GM19043 (cell line): Measurements from ENCODE around the gene ANKS1B.

ENCODE experiments used
- ATAC-seq: cut with Tn5 transposase; IDR thresholded peaks from one replicate; pipeline ENCODE4 v1.9.1; 2021; ENCODE audit warnings: low read depth; ENCODE audit not compliant: unreplicated experiment

ANKS1B gene

DNA sequence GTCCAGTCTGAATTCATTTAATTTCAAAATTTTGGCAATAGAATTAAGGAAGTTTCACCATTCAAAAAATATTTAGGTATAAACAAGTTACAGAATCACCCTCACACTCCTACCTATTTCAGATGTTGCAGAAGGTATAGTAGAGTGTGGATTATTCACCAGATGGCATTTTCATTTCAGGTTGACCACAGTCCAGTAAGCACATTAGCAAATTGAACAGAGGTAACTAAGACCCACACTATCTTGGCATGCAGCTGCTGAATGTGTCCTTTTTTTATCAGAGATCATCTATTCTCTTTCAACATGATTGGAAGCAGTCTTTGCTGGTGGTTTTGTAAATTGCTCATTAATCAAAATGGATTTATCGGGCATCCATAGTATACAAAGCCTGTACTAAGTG lies 488.9 kb downstream of the ANKS1B start:
- no peak for ATAC-seq

DNA sequence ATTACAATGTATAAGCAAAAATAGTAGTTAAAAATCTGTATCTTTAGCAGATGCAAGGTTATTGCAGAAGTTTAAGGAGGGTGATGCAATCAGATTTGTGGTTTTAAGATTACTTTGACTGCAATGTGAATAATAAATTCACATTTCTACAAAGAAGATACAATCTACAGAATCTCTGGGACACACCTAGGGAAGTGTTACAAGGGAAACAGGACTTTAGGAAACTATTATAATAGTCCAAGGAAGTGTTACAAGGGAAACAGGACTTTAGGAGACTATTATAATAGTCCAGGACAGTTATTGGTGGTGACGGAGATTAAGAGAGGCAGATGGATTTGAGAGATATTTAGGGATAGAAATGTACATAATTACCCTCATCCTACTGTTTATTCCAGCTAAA lies 491.5 kb downstream of the ANKS1B start:
- ATAC-seq, result no peak

DNA sequence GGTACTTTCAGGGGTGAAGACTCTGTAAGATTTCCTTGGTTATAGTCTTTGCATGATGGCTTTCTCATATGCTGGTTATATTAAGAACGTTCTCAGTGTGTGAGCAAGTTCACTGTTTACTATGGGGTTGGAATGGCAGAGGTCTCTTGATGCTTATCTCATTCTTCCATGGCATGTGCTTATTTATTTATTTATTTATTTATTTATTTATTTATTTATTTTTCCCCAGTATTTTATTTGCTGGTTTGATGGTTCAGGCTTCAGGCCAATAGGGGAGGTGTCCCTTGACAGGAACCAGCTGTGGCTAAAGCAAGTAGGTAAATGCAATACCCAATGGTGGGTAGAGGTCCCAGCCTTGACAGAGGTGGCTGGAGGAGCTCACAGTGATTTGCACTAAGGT lies 498.5 kb downstream of the ANKS1B start:
- no peak for ATAC-seq

DNA sequence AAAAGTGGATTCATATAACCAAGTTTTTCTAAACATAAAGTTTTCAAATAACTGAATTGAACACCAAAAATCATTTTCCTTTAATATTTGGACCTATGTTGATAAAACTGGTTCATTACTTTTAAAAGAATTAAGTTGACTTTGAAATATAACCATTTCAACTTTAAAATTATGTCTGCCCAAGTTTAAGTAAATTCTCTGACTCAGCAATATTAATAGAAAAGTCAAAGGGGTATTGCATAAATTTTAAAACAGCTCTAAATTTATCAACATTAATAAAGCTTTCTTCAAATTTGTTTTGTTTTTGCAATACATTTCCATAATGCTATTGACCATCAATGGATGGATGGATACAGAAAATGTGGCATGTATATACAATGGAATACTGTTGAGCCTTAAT lies 505.6 kb downstream of the ANKS1B start:
- no peak for ATAC-seq

DNA sequence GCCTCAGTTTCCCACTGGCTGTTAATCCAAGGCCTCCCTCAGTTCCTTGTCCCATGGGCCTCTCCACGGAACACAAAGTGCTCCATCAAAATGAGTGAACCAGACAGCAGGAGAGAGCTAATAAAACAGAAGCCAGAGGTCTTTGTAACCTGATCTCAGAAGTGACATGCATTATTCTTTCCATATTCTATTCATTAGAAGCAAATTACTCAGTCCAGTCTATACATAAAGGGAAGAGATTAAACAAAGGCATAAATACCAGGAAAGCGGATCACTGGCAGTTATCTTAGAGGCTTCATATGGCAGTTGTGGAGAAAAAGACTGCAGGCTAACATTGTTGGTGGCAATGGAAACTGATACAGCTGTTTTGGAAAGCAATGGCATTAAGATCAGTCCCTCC lies 507.8 kb downstream of the ANKS1B start:
- no peak for ATAC-seq

DNA sequence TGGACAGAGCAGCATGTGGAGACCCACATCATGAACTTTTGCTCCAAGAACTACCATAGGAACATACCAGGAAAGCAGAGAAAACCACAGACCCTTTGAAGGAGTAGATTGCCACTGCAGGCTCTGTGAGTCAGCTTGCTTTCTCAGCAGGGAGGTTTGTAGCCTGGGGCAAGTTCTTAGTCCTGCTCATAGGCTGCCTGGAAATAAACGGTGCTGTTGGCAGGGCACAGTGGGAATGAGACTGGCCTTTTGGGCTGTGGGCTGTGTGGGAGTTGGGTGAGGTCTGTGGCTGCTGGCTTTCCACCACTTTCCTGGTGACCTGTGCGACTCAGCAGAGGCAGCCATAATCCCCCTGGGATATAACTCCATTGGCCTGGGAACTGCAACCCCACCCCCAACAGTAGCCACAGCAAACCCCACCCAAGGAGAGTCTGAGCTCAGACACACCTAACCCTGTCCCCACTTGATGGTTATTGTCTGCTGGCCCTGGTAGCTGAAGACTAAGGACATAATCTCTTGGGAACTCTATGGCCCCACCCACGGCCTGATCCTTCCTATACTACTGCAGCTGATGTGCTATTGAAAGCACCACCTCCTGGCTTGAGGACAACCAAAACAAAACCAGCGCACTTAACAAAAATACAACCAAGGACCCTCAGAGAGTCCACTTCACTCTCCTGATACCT lies 529.2 kb downstream of the ANKS1B start:
- no peak for ATAC-seq

DNA sequence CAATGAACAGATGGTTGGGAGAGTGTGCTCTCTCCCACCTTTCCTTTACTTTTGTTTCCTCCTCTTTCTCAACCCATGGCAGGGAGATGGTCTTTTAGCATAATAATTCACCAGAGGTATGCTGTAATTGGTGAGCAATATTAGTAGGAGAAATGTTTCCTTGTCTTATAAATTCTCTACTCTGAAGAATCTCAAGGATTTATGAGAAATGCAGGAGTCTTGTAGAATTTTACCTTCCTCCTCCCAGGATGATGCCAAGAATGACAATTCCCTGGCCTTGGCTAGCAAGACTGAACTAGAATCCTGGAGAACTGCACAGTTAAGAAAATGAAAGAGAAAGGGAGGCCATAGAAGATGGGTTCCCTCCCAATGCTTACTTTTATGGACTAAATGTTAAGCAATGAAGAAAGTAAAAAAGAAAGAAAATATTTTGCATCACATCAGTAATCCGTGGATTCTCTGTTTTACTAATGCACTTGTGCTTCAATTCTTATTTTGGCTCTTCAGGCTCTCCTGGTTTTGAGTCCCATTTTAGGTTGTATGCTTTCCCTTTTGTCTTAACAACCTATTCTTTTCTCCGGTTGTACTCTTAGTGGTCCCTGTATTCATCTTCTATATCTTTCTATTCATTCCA lies 530.1 kb downstream of the ANKS1B start:
- ATAC-seq, result no peak

DNA sequence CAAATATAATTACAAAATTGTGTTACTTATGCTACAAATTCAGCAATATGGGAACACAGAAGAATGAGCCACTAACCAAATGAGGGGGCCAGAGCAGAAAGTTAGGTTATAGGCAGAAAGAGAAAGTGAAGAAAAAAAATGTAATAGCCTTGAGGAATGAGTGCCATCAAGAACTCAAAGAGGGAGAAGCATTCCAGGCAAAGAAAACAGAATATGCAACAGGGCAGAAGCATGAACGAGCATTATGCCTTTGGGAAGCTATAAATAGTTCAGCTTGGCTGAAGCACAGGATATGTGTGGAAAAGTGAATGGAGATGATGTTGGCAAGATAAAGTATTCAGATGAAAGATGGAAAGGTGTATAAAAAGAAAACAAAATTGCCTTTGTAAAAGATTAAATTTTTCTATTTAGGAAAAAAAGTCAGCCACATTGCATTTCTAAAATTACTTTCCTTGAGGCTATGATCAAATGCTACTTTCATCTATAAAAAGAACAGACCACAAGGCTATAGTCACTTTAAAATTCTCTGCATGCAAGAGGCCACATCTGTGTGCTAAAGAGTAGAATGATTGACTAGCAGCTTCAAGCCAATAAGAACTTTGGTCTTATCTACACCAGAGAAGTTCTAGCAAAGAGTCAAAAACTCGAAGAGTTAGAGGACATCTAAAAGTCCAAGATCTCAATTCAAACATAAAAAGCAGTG lies 530.7 kb downstream of the ANKS1B start:
- ATAC-seq, result peak; percentile 8

DNA sequence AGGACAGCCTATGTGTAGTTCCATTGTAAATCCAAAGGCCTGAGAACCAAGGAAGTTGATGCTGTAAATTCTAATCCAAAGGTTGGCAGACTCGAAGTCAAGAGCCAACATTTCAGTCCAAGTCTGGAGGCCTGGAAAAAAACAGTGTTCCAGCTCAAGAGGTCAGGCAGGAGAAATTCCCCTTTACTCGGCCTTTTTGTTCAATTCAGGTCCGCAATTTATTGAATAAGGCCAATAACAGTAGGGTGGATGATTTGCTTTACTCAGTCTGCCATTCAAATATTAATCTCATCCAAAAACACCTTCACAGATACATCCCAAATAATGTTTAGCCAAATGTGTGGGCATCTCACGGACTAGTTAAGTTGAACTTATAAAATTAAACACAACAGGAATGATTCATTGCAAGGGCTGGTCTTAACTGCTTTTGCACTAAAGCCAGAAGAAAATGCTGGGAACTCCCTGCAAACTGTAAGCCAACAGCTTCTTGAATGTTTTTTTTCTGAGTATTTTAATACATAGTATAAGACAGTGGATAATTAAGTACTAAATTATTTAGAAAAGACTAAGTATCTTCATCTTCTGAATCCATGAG lies 534.6 kb downstream of the ANKS1B start:
- ATAC-seq, result no peak

DNA sequence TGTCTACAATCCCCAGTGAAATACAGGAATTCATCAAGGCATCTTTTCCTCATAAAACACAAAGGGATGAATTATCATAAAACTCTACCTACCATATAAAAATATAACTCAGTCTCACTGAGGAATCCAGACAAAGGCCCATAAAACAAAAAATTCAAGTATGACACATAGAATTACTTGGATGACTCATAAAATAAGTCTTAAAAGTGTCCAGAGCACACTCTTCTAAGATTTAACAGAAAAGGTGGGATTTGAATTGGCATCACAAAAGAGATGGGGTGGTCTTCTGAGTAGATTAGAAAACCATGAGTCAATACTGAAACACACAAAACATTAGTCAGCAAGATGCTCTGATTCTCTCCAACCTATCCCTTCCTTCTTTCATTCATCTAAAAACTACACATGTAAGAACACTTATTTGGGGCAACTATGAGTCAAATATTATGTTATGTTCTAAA lies 539.8 kb downstream of the ANKS1B start:
- ATAC-seq, result peak; percentile 61

DNA sequence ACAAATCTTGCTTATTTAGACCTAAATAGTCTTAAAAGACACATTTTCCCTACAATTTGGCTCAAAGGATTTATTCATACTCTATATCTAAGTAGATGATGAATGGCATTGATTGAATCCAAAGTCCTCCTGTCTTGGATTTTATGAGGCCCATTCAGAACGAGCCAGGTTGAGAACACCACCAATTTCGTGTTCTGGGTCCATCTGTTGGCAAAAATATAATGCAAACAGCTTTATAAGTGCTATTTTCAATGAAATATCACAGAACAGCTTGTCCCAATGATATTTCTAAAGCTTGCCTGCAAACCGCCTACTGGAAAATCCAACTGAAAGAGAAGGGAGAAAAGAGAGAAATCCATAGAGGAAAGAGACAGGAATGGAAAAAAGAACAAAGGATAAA lies 542.0 kb downstream of the ANKS1B start:
- ATAC-seq, result no peak

DNA sequence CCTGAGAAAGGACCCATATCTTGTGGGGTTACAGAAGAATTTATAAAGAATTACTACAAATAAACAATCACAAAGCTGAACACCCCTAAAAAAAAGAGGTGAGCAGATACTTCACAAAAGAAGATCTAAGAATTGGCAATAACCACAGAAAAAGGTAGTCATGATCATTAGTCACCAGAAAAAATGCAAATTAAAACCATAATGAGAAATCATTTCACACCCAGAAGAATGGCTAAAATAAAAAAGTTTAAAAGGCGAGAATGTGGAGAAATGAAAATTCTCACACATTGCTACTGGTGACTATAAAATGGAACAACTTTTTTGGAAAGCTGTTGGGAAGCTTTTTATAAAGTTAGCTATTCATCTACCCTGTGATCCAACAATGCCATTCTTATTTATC lies 545.3 kb downstream of the ANKS1B start:
- ATAC-seq, result no peak

DNA sequence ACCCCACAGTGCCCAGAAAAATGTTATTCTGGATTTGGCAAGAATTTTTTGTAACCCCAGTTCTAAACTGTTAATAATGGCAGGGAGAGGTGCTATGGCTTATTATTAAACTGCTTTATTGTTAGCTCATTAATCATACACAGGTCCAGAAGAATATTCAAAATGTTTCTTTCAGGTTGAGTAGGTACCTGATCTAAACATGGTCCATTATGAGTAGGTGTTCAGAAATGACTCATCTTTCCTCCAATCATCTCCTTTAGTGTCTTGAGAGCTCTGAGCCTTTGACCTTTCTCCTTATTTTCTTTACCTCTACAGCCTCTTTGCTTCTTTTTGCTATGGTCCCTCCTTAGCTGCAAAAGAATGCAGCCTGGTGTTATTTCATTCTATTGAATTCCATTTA lies 548.2 kb downstream of the ANKS1B start:
- ATAC-seq, result peak; percentile 96

DNA sequence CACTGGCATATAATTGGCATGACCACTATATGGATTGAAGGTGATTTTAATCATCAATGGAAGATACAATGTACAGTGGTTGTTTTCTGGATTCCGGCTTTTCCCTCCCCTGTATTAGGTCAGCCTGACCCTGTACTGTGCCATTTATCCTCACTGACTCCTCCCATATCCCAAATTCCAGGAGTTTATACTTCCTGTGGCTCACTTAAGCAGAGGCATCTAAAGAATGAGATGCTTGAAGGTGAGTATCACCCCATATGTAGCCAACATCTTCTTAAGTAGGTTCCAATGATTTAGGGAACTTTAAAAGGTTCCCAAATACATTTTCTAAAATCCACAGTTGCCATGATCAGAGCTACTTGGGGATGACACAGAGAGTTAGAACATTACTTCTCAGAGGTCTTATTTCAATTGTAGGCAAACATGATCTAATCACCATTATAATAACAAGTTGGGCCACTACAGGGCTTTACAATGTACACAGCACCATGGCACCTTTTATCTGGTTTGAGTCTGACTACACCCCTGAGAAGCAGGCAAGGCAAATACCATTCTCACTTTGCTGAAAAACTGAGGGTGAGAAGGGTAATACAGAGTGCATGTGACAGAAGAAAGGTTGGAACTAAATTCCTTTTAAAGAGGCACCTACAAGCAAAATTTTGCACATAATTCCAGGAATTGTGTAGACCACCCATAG lies 549.5 kb downstream of the ANKS1B start:
- ATAC-seq, result no peak

DNA sequence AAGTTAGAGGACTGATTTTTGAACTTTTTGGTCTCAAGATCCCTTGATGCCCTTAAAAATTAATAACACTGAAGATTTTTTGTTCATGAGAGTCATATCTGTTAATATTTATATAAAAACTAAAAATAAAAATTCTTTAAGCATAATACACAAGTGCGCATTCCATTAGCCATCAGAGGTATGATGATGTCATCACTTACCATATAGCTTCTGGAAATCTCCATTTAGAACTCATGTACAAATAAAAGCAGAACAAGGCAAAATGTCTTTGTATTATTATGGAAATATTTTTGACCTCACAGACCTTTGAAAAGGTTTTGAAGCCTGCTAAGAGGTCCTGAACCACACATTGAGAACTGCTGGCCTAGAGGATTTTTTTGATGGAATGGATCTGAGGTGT lies 551.6 kb downstream of the ANKS1B start:
- ATAC-seq, result no peak

DNA sequence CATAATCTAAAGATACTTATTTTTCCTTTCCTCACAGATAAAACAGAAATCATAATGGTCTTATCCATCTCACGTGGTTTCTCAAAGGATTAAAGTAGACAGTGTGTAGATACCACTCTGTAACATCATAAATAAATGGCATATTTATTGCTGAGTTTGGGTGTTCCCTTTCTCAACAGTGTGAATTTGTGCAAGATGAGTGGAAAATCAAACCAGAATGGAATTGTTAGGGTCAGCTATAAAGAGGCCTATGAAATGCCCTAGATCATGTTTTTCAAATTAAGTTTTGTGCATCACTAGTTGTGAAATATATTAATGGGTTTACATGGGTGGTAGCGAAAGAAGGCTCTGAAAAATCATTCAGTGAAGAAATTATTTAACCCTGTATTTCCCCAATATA lies 553.5 kb downstream of the ANKS1B start:
- ATAC-seq, result no peak

DNA sequence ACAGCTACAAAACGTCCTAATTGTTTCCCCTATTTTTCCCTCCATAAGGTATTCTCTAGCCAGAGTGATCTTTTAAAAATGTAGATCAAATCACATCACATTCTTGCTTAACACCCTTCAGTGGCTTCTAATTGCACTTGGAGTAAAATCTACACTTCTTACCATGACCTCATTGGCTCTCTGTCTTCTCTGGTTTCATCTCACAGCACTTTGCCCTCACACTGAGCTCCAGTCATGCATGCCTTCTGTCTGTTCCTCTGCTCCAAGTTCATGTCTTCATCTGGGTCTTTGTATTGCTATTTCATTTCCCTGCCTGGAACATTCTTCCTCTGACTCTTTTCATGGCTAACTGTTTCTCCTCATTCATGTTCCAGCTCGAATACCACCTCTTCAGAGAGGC lies 557.6 kb downstream of the ANKS1B start:
- peak; percentile 74 for ATAC-seq

DNA sequence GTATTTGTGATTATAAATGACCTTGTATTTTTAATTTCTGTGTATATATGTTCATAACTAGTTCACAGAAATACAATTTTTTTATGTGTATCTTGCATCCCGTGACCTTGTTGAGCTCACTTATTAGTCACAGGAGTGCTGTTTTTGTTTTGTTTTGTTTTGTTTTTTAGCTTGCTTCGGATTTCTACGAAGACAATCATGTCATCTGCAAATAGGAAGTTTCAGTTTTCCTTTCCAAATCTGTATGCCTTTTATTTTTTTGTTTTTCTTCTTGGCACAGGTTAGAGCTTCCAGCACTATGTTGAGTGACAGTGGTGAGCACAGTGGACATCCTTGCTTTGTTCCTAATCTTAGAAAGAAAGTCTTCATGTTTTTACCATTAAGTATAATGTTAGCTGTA lies 566.4 kb downstream of the ANKS1B start:
- no peak for ATAC-seq

DNA sequence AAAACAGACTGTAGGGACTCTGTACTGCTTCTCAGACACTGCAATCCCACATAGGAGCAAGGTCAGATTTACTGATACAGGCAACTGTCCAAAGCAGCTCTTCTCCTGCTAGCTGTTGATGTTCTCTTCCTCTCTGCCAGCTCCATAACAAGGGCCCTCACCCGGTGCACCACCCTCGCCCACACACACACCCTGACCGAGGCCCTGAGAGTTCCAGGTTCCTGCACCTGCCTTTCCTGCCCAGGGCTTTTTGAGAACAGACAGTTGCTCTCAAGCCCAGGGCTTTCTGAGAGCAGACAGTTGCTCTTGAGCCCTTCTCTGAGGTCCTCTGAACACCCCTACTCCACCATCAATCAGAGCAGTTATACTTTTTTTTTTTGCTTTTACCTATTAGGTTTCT lies 571.0 kb downstream of the ANKS1B start:
- ATAC-seq, result no peak

DNA sequence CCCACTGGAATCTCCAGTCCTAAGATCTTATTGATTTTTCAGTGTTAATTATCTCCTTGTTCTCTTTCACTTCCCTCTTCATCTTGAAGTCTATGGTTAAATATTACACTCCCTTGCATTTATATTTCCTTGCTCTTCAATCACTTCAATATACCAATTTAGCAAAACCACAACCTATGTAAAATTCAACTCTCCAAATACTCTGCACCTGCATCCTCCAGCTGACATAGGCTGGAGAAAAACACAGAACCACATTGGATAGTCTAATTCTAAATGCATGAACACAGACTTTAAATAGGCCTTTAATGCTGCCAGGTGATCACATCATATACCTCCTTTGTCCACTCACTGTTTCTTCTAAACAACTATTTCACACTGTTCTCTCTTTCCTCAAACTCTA lies 591.0 kb downstream of the ANKS1B start:
- peak; percentile 72 for ATAC-seq
